H9 (cell line): Measurements from ENCODE around the gene SZT2. TPM values are rescaled to one million over a fixed set of nuclear protein-coding genes. Genes with fewer than 3 reads are reported as not detected.

Source experiments
- DNase-seq: peaks from one replicate; pipeline ENCODE4 v3.0.0-alpha.2; 2017
- H2AFZ ChIP-seq: one replicate; pipeline ENCODE4 v1.6.1; 2013; ENCODE audit warnings: mild to moderate bottlenecking, low read length, control low read depth, moderate library complexity
- H2AK5ac ChIP-seq: 2 replicates; pipeline ENCODE4 v1.6.1; 2013; ENCODE audit warnings: low read length, control low read depth, mixed read lengths; ENCODE audit not compliant: insufficient read length
- H2BK120ac ChIP-seq: one replicate; pipeline ENCODE4 v1.6.1; 2013; ENCODE audit warnings: low read depth, mild to moderate bottlenecking, low read length, control low read depth, inconsistent platforms; ENCODE audit not compliant: poor library complexity, severe bottlenecking
- H2BK12ac ChIP-seq: 2 replicates; pipeline ENCODE4 v1.6.1; 2013; ENCODE audit warnings: low read length, control low read depth, mixed read lengths, low read depth; ENCODE audit not compliant: insufficient read length
- H2BK15ac ChIP-seq: 2 replicates; pipeline ENCODE4 v1.6.1; 2013; ENCODE audit warnings: low read depth, low read length, control low read depth
- H2BK20ac ChIP-seq: one replicate; pipeline ENCODE4 v1.6.1; 2013; ENCODE audit warnings: low read depth, mild to moderate bottlenecking, low read length, control low read depth, inconsistent platforms; ENCODE audit not compliant: poor library complexity, severe bottlenecking
- H2BK5ac ChIP-seq: 2 replicates; pipeline ENCODE4 v1.6.1; 2013; ENCODE audit warnings: low read length, control low read depth, mixed read lengths; ENCODE audit not compliant: insufficient read length
- H3K14ac ChIP-seq: 2 replicates; pipeline ENCODE4 v1.6.1; 2013; ENCODE audit warnings: low read length, control low read depth; ENCODE audit not compliant: insufficient read depth
- H3K18ac ChIP-seq: 2 replicates; pipeline ENCODE4 v1.6.1; 2013; ENCODE audit warnings: low read depth, mild to moderate bottlenecking, mixed read lengths, low read length, control low read depth; ENCODE audit not compliant: insufficient read length
- H3K23ac ChIP-seq: 2 replicates; pipeline ENCODE4 v1.6.1; 2013; ENCODE audit warnings: low read length, control low read depth, mixed read lengths, low read depth; ENCODE audit not compliant: insufficient read length
- H3K23me2 ChIP-seq: 2 replicates; pipeline ENCODE4 v1.6.1; 2013; ENCODE audit warnings: low read depth, mild to moderate bottlenecking, mixed read lengths, low read length, control low read depth; ENCODE audit not compliant: insufficient read length, poor library complexity, severe bottlenecking
- H3K27ac ChIP-seq: 2 replicates; pipeline ENCODE4 v1.5.1; 2013; ENCODE audit warnings: low read length, control low read depth, mixed read lengths, low read depth; ENCODE audit not compliant: insufficient read length
- H3K27me3 ChIP-seq: 2 replicates; pipeline ENCODE4 v1.6.1; 2013; ENCODE audit warnings: low read length, control low read depth, inconsistent platforms; ENCODE audit not compliant: insufficient read depth
- H3K4ac ChIP-seq: 2 replicates; pipeline ENCODE4 v1.6.1; 2013; ENCODE audit warnings: low read depth, mild to moderate bottlenecking, control low read depth, inconsistent platforms, low read length, moderate library complexity
- H3K4me1 ChIP-seq: 2 replicates; pipeline ENCODE4 v1.6.1; 2013; ENCODE audit warnings: low read length, control low read depth, inconsistent platforms; ENCODE audit not compliant: insufficient read depth
- H3K4me2 ChIP-seq: 2 replicates; pipeline ENCODE4 v1.6.1; 2013; ENCODE audit warnings: low read length, control low read depth, mixed read lengths; ENCODE audit not compliant: insufficient read length, insufficient read depth
- H3K56ac ChIP-seq: 2 replicates; pipeline ENCODE4 v1.6.1; 2013; ENCODE audit warnings: low read depth, mild to moderate bottlenecking, mixed read lengths, low read length, control low read depth; ENCODE audit not compliant: insufficient read length
- H3K79me1 ChIP-seq: 2 replicates; pipeline ENCODE4 v1.6.1; 2013; ENCODE audit warnings: low read depth, mild to moderate bottlenecking, moderate library complexity, low read length, control low read depth, inconsistent platforms; ENCODE audit not compliant: insufficient read depth, poor library complexity, severe bottlenecking
- H3K79me2 ChIP-seq: 2 replicates; pipeline ENCODE4 v1.6.1; 2013; ENCODE audit warnings: low read length, control low read depth, inconsistent platforms; ENCODE audit not compliant: insufficient read depth
- H3K9ac ChIP-seq: 2 replicates; pipeline ENCODE4 v1.6.1; 2013; ENCODE audit warnings: low read length, control low read depth, mixed read lengths; ENCODE audit not compliant: insufficient read length; ENCODE audit errors: extremely low read depth
- H3K9me3 ChIP-seq: one replicate; pipeline ENCODE4 v1.6.1; 2013; ENCODE audit warnings: low read depth, low read length, inconsistent platforms; ENCODE audit not compliant: control insufficient read depth
- H3T11ph ChIP-seq: one replicate; pipeline ENCODE4 v1.6.1; 2013; ENCODE audit warnings: mild to moderate bottlenecking, low read length, control low read depth, inconsistent platforms
- H4K20me1 ChIP-seq: one replicate; pipeline ENCODE4 v1.6.1; 2013; ENCODE audit not compliant: control insufficient read depth, insufficient read length, insufficient read depth
- H4K5ac ChIP-seq: 2 replicates; pipeline ENCODE4 v1.6.1; 2013; ENCODE audit warnings: low read depth, mild to moderate bottlenecking, mixed read lengths, low read length, control low read depth; ENCODE audit not compliant: insufficient read length
- H4K8ac ChIP-seq: replicated peaks from 2 replicates; pipeline ENCODE4 v1.6.1; 2013; ENCODE audit warnings: low read length, control low read depth, mixed read lengths, low read depth; ENCODE audit not compliant: insufficient read length
- H4K91ac ChIP-seq: 2 replicates; pipeline ENCODE4 v1.6.1; 2013; ENCODE audit warnings: low read depth, mild to moderate bottlenecking, moderate library complexity, mixed read lengths, low read length, control low read depth; ENCODE audit not compliant: insufficient read length
- H3K27ac Mint-ChIP-seq, 3 experiments: 2 replicates in 2 of 3; 3 replicates in 1 of 3; pipeline ENCODE4 v1.8.0; 2020 to 2021; ENCODE audit warnings: mixed read lengths in 3 of 3, mild to moderate bottlenecking in 1 of 3, moderate library complexity in 1 of 3
- H3K27me3 Mint-ChIP-seq: 2 replicates; pipeline ENCODE4 v1.8.0; 2021; ENCODE audit warnings: low read depth, mild to moderate bottlenecking, moderate library complexity, mixed read lengths
- H3K36me3 Mint-ChIP-seq, 3 experiments: 2 replicates in 2 of 3; 3 replicates in 1 of 3; pipeline ENCODE4 v1.8.0; 2020 to 2021; ENCODE audit warnings: low read depth in 3 of 3, mixed read lengths in 3 of 3; ENCODE audit not compliant: insufficient read depth in 1 of 3
- H3K4me1 Mint-ChIP-seq, 2 experiments: 2 replicates each; pipeline ENCODE4 v1.8.0; 2020; ENCODE audit warnings: mixed read lengths in 2 of 2
- H3K4me3 Mint-ChIP-seq, 2 experiments: 2 replicates in 1 of 2; 3 replicates in 1 of 2; pipeline ENCODE4 v1.8.0; 2020 to 2021; ENCODE audit warnings: mild to moderate bottlenecking in 2 of 2, mixed read lengths in 2 of 2, moderate library complexity in 1 of 2
- H3K9me3 Mint-ChIP-seq, 2 experiments: 2 replicates in 1 of 2; 3 replicates in 1 of 2; pipeline ENCODE4 v1.8.0; 2020; ENCODE audit warnings: mild to moderate bottlenecking in 2 of 2, mixed read lengths in 2 of 2, moderate library complexity in 1 of 2
- WGBS: extraction: QIAGEN DNeasy Blood & Tissue Kit; methylation state at CpG from one replicate; pipeline ENCODE4 v1.1.7; 2013; ENCODE audit warnings: missing lambda C conversion rate, low lambda C conversion rate, mixed read lengths; ENCODE audit not compliant: insufficient read length; ENCODE audit errors: extremely low coverage; 5-methylcytosine and 5-hydroxymethylcytosine counted together
- total RNA-seq: library from RNA; stranded (reverse); gene quantifications from 2 replicates; pipeline ENCODE4 v1.2.1, GENCODE V29; 2021
- TF ChIP-seq, protein P1 (sequence below): fragments of 200-600 bp; sonication (generic); conservative IDR thresholded peaks from 3 replicates; pipeline ENCODE4 v1.8.0; 2021; ENCODE audit warnings: antibody characterized with exemption, mild to moderate bottlenecking

The SZT2 gene
- total RNA-seq, 1 experiment from 2014 or later, result 16.8 TPM

GRCh38 chr1:43396059-43396458 is 6.4 kb downstream of the SZT2 start:
- H2AFZ ChIP-seq, result no peak overlapping the region
- H3K23ac ChIP-seq, result no peak overlapping the region
- H2BK15ac ChIP-seq, result no peak overlapping the region
- no peak overlapping the region for H3K4ac ChIP-seq
- H3T11ph ChIP-seq, result no peak overlapping the region
- H3K4me1 ChIP-seq, result no peaks in the 10 kb centered on the region
- no peak overlapping the region for H3K4me2 ChIP-seq
- H4K8ac ChIP-seq, result no peak overlapping the region
- Mint-ChIP-seq H3K36me3 (peaks cover 0 to 8% (median 0%) of the 10 kb centered on the region in 3 experiments; a peak in 2 of 7 replicates), H3K27me3 (no peaks in the 10 kb centered on the region), H3K9me3 (no peaks in the 10 kb centered on the region), H3K27ac (no peak overlapping the region), H3K4me1 (no peaks in the 10 kb centered on the region), H3K4me3 (no peak overlapping the region)
- no peak overlapping the region for H2BK120ac ChIP-seq
- H4K20me1 ChIP-seq, result no peaks in the 10 kb centered on the region
- no peak overlapping the region for H2AK5ac ChIP-seq
- H2BK5ac ChIP-seq, result no peak overlapping the region
- no peak overlapping the region for H4K91ac ChIP-seq
- H3K14ac ChIP-seq, result no peak overlapping the region
- WGBS, result no CpG with 5 or more reads among the region's 1 CpG
- H2BK12ac ChIP-seq, result no peak overlapping the region
- H3K27me3 ChIP-seq, result no peaks in the 10 kb centered on the region
- no peak overlapping the region for H3K56ac ChIP-seq
- H3K79me1 ChIP-seq, result no peaks in the 10 kb centered on the region
- H3K79me2 ChIP-seq, result no peaks in the 10 kb centered on the region
- no peak overlapping the region for H3K27ac ChIP-seq
- no peak overlapping the region for H3K9ac ChIP-seq
- no peak for DNase-seq
- H2BK20ac ChIP-seq, result no peak overlapping the region
- no peaks in the 10 kb centered on the region for H3K23me2 ChIP-seq
- TF ChIP-seq, protein P1, sequence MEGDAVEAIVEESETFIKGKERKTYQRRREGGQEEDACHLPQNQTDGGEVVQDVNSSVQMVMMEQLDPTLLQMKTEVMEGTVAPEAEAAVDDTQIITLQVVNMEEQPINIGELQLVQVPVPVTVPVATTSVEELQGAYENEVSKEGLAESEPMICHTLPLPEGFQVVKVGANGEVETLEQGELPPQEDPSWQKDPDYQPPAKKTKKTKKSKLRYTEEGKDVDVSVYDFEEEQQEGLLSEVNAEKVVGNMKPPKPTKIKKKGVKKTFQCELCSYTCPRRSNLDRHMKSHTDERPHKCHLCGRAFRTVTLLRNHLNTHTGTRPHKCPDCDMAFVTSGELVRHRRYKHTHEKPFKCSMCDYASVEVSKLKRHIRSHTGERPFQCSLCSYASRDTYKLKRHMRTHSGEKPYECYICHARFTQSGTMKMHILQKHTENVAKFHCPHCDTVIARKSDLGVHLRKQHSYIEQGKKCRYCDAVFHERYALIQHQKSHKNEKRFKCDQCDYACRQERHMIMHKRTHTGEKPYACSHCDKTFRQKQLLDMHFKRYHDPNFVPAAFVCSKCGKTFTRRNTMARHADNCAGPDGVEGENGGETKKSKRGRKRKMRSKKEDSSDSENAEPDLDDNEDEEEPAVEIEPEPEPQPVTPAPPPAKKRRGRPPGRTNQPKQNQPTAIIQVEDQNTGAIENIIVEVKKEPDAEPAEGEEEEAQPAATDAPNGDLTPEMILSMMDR, result no peak
- no peaks in the 10 kb centered on the region for H3K9me3 ChIP-seq
- H3K18ac ChIP-seq, result no peak overlapping the region
- no peak overlapping the region for H4K5ac ChIP-seq
